ENCODE results near the gene TSPAN33.

The TSPAN33 gene

GRCh38 chr7:129209067-129209926 lies 64.8 kb downstream of the TSPAN33 start:
- TF ChIP-seq, protein P1, sequence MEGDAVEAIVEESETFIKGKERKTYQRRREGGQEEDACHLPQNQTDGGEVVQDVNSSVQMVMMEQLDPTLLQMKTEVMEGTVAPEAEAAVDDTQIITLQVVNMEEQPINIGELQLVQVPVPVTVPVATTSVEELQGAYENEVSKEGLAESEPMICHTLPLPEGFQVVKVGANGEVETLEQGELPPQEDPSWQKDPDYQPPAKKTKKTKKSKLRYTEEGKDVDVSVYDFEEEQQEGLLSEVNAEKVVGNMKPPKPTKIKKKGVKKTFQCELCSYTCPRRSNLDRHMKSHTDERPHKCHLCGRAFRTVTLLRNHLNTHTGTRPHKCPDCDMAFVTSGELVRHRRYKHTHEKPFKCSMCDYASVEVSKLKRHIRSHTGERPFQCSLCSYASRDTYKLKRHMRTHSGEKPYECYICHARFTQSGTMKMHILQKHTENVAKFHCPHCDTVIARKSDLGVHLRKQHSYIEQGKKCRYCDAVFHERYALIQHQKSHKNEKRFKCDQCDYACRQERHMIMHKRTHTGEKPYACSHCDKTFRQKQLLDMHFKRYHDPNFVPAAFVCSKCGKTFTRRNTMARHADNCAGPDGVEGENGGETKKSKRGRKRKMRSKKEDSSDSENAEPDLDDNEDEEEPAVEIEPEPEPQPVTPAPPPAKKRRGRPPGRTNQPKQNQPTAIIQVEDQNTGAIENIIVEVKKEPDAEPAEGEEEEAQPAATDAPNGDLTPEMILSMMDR (IDR thresholded peaks at IDR 0.05) = no peak

DNA sequence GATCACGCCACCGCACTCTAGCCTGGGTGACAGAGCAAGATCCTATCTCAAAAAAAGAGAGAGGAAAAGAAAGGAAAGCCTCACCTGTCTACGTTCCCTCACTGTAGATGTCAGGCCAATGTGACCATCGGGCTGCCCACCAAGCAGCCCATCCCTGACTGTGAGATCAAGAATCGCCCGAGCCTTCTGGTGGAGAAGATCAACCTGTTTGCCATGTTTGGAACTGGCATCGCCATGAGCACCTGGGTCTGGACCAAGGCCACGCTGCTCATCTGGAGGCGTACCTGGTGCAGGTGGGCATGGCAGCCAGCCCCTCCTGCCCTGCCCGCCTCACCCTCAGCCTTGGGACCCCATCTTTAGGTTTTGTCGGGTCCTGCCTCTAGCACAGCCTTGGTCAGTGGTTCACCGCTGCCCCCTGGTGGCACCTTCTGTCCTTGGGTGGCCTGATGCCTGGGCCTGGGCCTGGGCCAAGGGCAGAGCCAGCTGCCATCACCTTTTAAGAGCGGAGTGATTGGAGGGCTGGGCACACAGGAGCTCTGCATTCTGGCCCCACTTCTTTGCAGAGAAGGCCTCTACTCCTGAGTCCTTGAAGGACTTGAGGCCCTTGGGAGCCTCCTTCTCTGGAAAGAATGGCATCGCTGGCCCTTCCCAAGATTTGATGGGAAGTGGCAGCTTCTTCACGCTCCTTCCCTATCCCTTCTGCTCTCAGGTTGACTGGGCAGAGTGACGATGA lies 65.9 kb downstream of the TSPAN33 start:
- TF ChIP-seq, protein P1 (IDR thresholded peaks at IDR 0.05) = peak; percentile 91

- TF ChIP-seq, protein P1 (IDR thresholded peaks at IDR 0.05) = no peak
Observed at GRCh38 chr7:129210989-129211312, 66.4 kb downstream of the TSPAN33 start.

DNA sequence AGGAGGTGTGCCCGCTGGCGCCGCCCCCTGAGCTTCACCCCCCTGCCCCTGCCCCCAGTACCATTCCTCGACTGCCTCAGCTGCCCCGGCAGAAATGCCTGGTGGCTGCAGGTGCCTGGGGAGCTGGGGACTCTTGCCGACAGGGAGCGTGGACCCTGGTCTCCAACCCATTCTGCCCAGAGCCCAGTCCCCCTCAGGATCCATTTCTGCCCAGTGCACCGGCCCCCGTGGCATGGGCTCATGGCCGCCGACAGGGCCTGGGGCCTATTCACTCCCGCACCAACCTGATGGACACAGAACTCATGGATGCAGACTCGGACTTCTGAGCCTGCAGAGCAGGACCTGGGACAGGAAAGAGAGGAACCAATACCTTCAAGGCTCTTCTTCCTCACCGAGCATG lies 67.6 kb downstream of the TSPAN33 start:
- TF ChIP-seq, protein P1 (IDR thresholded peaks at IDR 0.05) = no peak

DNA sequence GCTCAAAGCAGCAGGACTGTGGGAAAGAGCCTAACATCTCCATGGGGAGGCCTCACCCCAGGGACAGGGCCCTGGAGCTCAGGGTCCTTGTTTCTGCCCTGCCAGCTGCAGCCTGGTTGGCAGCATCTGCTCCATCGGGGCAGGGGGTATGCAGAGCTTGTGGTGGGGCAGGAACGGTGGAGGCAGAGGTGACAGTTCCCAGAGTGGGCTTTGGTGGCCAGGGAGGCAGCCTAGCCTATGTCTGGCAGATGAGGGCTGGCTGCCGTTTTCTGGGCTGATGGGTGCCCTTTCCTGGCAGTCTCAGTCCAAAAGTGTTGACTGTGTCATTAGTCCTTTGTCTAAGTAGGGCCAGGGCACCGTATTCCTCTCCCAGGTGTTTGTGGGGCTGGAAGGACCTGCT lies 68.1 kb downstream of the TSPAN33 start:
- TF ChIP-seq, protein P1 (IDR thresholded peaks at IDR 0.05) = no peak

GRCh38 chr7:129213828-129214227 lies 69.3 kb downstream of the TSPAN33 start:
- TF ChIP-seq, protein P1 (IDR thresholded peaks at IDR 0.05) = no peak

DNA sequence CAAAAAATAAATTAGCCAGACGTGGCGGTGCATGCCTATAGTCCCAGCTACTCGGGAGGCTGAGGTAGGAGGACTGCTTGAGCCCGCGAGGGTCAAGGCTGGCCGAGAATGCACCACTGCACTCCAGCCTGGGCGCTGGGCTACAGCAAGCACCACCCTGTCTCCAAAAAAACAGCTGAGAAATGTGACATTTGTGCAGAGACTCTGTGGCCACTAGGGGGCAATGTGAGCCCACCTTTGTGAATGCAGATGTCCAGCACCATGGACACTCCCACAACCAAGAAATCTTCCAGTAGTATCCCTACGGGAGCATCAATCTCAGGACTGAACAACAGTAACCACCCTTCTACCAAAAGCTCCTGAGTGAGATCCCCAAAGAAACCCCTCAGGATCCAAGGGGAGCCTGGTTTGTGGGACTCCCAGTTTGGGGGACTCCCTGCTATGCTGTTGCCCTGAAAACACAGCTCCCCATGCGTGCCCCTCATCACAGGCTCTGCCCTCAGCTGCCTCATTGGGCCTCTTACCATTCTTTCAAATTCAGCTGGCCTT lies 74.1 kb downstream of the TSPAN33 start:
- TF ChIP-seq, protein P1 (IDR thresholded peaks at IDR 0.05) = peak; percentile 84
